Fibroblast of upper back skin (primary cell): ENCODE data around the gene ATP5IF1.
A peak's percentile ranks its signal among the peaks of the same experiment; 100 is the strongest.

Experiments used
- DNase-seq: peaks from one replicate; pipeline ENCODE4 v3.0.0-alpha.2; 2013

Gene ATP5IF1

GRCh38 chr1:28235755-28236655 is at the start of gene ATP5IF1:
TSS of gene ATP5IF1 (plus strand) at chr1:28236124. CDS start at chr1:28236184, 60 bp downstream.
- DNase-seq: peak; percentile 98

GRCh38 chr1:28190337-28190979 is 45.5 kb upstream of the ATP5IF1 start:
- peak; percentile 10 for DNase-seq

DNA sequence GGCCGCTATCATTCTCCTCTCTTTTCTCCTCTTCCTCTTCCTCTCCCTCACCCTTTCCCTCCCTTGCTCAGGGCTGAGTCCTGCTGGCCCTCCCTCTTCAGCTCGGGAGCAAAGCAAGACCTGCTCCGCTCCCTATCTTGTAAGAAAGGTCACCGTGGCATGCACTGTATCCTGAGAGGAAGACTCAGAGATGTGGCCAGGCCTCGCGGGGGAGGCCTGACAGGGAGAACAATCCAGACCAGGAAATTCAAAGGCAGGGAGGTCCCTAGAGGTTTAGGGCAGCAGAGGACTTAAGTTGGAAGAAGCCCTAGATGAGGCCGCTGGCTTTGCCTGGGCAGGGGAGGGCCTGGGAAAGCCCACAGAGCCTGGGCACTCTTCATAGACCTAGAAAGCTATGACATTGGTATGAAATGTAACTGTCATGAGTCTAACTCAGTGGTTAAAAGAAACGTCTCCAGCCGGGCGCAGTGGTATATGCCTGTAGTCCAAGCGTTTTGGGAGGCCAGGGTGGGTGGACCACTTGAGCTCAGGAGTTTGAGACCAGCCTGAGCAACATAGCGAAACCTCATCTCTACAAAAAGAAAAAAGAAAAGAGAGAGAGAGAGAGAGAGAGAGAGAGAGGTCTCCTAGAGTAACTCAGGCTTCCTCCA is 44.8 kb upstream of the ATP5IF1 start:
- no peak for DNase-seq

- no peak for DNase-seq
Measured at GRCh38 chr1:28193701-28194161, 42.2 kb upstream of the ATP5IF1 start.

GRCh38 chr1:28194326-28195035 is 41.4 kb upstream of the ATP5IF1 start:
- DNase-seq: no peak

DNA sequence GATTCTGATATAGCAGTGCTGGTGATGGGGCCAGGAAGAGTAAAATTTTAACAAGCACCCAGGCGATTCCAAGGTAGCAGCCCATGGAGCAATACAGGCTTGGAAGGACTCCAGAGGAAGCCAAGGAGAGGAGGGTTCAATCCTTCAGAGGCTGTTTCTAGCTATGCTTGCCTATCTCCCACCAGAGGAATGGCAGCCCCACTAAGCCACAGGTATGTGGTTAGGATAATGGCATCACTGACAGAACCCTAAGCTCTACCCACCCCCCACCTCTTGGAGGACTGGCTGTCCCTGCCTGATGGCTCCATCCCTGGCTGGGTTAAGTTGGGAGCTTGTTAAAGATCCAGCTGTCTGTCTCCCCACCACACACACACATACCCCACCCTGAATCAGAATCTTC is 40.1 kb upstream of the ATP5IF1 start:
- no peak for DNase-seq

GRCh38 chr1:28196330-28196729 is 39.6 kb upstream of the ATP5IF1 start:
- no peak for DNase-seq

DNA sequence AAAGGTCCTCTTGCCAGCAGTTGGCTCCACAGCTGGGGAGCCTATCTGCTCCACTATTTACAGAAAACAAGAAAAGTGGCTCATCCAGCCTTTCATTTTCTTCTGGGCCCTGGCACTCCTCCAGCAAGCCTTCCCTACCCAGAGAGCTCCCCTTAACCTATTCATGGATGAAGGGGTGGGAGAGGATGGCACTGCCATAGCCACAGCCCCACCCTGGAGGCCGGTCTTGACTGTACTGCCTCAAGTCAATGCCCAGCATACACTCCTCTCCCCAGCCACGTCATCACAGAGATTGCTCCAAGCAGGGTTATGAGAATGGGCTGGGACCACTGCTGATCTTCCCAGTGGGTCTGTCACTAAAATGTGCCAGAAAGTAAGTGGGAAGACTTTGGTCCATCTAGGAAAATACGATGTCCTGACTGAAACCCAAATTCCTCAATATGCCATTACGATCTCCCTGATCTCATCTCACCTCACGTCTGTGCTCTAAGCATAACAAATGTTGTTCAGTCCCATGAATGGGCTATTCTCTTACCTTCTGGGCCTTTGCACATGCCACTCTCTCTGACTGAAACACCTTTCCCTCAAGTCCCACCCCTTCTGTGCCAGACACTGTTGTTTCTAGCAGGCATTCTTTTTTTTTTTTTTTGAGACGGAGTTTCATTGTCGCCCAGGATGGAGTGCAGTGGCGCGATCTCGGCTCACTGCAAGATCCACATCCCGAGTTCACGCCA is 38.1 kb upstream of the ATP5IF1 start:
- DNase-seq: no peak

DNA sequence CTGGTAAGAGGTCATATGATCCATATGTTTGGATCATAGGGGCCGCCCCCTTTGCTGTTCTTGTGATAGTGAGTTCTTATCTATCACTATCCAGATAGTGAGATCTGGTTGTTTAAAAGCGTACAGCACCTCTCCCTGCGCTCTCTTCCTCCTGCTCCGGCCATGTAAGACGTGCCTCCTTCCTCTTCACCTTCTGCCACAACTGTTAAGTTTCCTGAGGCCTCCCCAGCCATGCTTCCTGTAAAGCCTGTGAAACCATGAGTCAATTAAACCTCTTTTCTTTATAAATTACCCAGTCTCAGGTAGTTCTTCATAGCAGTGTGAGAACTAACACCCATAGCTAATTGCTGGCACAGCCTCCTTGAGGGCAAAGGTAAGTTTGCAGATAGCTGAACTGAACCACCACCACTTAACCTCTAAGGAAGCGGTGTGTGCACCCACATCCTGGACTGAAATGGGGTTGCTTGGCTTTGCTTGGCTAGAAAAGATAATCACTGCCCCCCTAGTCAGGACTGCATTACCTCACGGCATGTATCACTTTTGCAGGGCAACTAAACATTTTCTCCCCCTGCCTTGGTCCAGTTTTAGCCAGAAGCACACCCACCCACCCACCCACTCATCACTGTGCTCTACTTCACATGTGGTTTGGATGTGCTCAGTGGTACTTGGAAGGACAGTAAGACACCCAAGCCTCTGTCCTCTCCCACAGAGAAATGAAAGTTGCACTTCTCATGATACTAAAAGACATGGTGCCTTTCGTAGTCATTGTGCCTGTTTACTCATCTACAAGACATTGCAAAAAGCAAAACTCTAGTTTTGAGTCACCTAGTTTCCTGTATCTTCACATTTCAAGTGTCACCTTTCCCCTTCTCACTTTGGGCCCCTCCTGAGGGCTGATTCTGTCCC is 36.3 kb upstream of the ATP5IF1 start:
- DNase-seq: no peak

DNA sequence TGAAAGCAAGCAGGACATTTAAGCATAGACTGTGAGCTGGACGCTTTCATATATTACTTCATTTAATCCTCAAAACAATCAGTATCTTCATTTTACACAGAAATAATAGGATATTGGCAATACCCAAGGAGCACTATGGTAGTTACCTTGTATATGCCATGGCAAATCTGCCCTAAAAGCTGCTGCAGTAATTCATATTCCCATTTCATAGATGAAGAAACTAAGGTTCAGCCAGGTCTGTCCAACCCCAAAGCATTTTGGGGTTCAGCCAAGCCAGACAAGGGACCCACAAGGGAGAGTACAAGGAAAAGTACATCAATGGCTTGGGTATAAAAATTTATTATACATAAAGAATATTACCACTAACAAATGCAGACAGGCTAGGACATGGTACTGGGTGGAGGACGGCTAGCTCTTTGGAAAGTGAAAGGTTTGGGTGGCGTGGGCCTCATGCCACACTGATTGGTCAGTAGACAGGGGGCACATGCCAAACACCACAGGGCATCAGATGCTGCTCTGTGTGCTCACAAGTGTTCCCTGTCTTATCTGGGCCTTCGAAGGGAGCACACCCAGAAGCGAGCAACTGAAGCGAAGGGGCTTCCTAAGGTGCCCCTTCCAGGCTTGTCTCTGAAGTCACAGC is 35.6 kb upstream of the ATP5IF1 start:
- no peak for DNase-seq

GRCh38 chr1:28205243-28205642 is 30.7 kb upstream of the ATP5IF1 start:
- DNase-seq: no peak

- DNase-seq: peak; percentile 64
Measured at GRCh38 chr1:28208818-28209441, 27.0 kb upstream of the ATP5IF1 start.

- DNase-seq: no peak
Measured at GRCh38 chr1:28209700-28210099, 26.2 kb upstream of the ATP5IF1 start.

GRCh38 chr1:28213315-28213714 is 22.6 kb upstream of the ATP5IF1 start:
- DNase-seq: no peak

GRCh38 chr1:28229089-28229488 is 6.8 kb upstream of the ATP5IF1 start:
- DNase-seq: no peak

DNA sequence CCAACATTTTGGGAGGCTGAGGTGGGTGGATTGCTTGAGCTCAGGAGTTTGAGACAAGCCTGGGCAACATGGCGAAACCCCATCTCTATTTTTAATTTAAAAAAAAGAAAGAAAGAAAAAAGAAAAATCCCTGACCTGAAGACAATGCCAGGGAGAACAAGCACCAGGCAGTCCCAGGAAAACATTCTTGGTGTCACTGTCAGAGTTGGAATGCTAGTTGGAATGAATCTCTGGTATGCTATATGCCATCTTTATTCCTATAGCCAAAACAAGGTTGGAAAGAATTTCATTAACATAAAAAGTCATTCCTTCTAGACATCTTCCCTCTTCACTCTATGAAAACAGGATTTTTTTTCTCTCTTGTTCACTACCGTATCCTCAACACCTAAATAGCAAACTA is 5.9 kb upstream of the ATP5IF1 start:
- peak; percentile 12 for DNase-seq

DNA sequence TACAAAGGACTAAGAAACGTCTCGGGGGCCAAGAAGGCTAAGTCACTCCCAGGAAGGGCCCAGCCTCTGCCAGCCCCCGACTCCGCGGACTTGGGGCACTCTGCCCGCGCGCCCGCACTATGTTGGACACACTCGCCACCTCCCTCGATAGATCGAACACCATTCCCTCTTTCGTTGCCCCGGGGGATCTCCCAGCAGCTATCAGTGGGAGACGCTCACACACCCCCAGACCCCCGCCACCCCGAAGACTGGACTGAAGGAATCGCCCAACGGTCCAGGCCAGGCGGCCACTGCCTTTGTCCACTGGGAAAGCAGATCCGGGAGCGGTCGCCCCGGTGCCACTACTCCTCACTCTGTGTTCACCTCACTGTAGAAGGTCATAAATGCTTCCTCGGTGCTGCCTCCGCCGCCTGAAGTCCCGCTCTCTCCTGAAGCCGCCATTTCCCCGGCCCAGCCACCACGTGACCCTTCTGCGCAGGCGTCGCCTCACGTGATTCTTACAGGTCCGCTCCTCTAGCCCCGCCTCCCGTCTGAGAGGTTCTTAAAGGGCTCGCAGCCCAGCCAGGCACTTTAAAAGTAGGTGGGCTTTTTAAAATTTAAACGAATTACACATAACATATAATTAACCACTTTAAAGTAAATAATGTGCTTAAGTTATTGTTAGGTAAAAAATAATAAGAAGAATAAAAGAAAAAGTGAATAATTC is 3.2 kb upstream of the ATP5IF1 start, which contains the start of gene DNAJC8:
TSS of gene DNAJC8 (minus strand) at position 472 of the 706 bp plus-strand sequence. CDS start at position 441, 31 bp downstream.
- peak; percentile 88 for DNase-seq

- no peak for DNase-seq
Measured at GRCh38 chr1:28233264-28233606, 2.7 kb upstream of the ATP5IF1 start.

- DNase-seq: no peak
Measured at GRCh38 chr1:28236656-28237322, 865 bp downstream of the ATP5IF1 start.
